Esophagus squamous epithelium (tissue), 5 donors: Measurements from ENCODE around the gene CITED1. TPM values are rescaled to one million over a fixed set of nuclear protein-coding genes. Genes with fewer than 3 reads are reported as not detected.

Experiments used
- DNase-seq: peaks from one replicate; lab custom pipeline; 2025; lab: John Stamatoyannopoulos, UW
- H3K27ac ChIP-seq, 4 donors: fragments of 200-600 bp; sonication (generic); one replicate each; pipeline ENCODE4 v1.5.1; 2016 to 2019; ENCODE audit warnings: mild to moderate bottlenecking in 1 of 4
- H3K27me3 ChIP-seq, 4 donors: fragments of 200-600 bp; sonication (generic); 1 replicate in 3 of 4; 2 replicates in 1 of 4; pipeline versions ENCODE4 v1.5.1 to v1.6.0; 2017 to 2021; ENCODE audit warnings: antibody characterized with exemption in 1 of 4
- H3K36me3 ChIP-seq, 3 donors: fragments of 200-600 bp; sonication (generic); one replicate each; pipeline ENCODE4 v1.5.1; 2016 to 2019
- H3K4me1 ChIP-seq, 3 donors: fragments of 200-600 bp; sonication (generic); one replicate each; pipeline ENCODE4 v1.5.1; 2017 to 2019
- H3K4me3 ChIP-seq, 4 donors: fragments of 200-600 bp; sonication (generic); 1 replicate in 3 of 4; 2 replicates in 1 of 4; pipeline ENCODE4 v1.5.1; 2016 to 2019; ENCODE audit warnings: mild to moderate bottlenecking in 2 of 4, moderate library complexity in 1 of 4
- H3K9me3 ChIP-seq, 3 donors: fragments of 200-600 bp; sonication (generic); one replicate each; pipeline ENCODE4 v1.5.1; 2016 to 2019
- CTCF ChIP-seq, 6 experiments: fragments of 450-650 bp in 4 of 6; fragments of 200-600 bp in 2 of 6; sonication (generic) in 2 of 6; IDR thresholded peaks; one replicate each; pipeline ENCODE4 v1.5.1; 2016 to 2019; ENCODE audit warnings: antibody characterized with exemption in 6 of 6, mild to moderate bottlenecking in 4 of 6, moderate library complexity in 4 of 6
- POLR2A ChIP-seq, 4 donors: fragments of 450-650 bp; IDR thresholded peaks; one replicate each; pipeline ENCODE4 v1.6.1; 2017; ENCODE audit warnings: antibody characterized with exemption in 4 of 4, mild to moderate bottlenecking in 4 of 4, moderate library complexity in 3 of 4
- WGBS, 2 donors: methylation state at CpG; one replicate each; pipeline ENCODE4 v1.1.5; 2018; 5-methylcytosine and 5-hydroxymethylcytosine counted together
- intact Hi-C: fragments of 100-400 bp; cut with DNase I; formaldehyde crosslinking; loops from one replicate; pipeline ENCODE4 v1.15.0; 2022
- small RNA-seq, 4 donors: library from RNA; depleted of rRNA; stranded (forward); fragments of <200 nt; gene quantifications; one replicate each; pipeline ENCODE3, GENCODE V24; 2016
- total RNA-seq, 4 donors: library from RNA; depleted of rRNA; stranded (reverse); fragments of >200 nt; gene quantifications; one replicate each; pipeline ENCODE4 v1.1.0, GENCODE V29; 2016
- donor health status: DM: yes; HTN: yes; CAD: no.

The CITED1 gene
- total RNA-seq, 4 donors from 2014 or later = not detected

- TF ChIP-seq POLR2A (IDR thresholded peaks at IDR 0.05) (no peak), CTCF (IDR thresholded peaks at IDR 0.05) (no peak)
- 79 to 83% methylated on average over 1 to 7 of the region's 7 CpGs for WGBS, 2 donors
- Histone ChIP-seq H3K27ac (no peak overlapping the region), H3K9me3 (no peaks in the 10 kb centered on the region), H3K27me3 (peaks cover 0 to 4% (median 0%) of the 10 kb centered on the region in 4 donors), H3K4me3 (no peak overlapping the region), H3K36me3 (no peaks in the 10 kb centered on the region), H3K4me1 (peaks cover 0 to 12% (median 0%) of the 10 kb centered on the region in 3 donors)
- DNase-seq = no peak
- intact Hi-C loops = no loop called here
Observed at GRCh38 chrX:72255864-72256263, 49.9 kb downstream of the CITED1 start.

GRCh38 chrX:72255445-72255844 lies 50.3 kb downstream of the CITED1 start:
- DNase-seq = no peak
- intact Hi-C loops = no loop called here
- WGBS, 2 donors = 15 to 28% methylated on average over 4 to 11 of the region's 24 CpGs
- TF ChIP-seq CTCF (IDR thresholded peaks at IDR 0.05) = no peak
- no peak for TF ChIP-seq POLR2A (IDR thresholded peaks at IDR 0.05)
- Histone ChIP-seq H3K9me3 (no peaks in the 10 kb centered on the region), H3K27me3 (peaks cover 0 to 4% (median 0%) of the 10 kb centered on the region in 4 donors), H3K36me3 (no peaks in the 10 kb centered on the region), H3K4me1 (peaks cover 0 to 12% (median 0%) of the 10 kb centered on the region in 3 donors), H3K27ac (no peak overlapping the region), H3K4me3 (peak overlapping the region in 2 of 4 donors; percentile 8 to 10)

- 46% methylated on average over 3 to 7 of the region's 17 CpGs for WGBS, 2 donors
- Histone ChIP-seq H3K36me3 (no peaks in the 10 kb centered on the region), H3K4me3 (no peak overlapping the region), H3K27ac (no peak overlapping the region), H3K4me1 (peaks cover 0 to 12% (median 0%) of the 10 kb centered on the region in 3 donors), H3K27me3 (peaks cover 0 to 4% (median 0%) of the 10 kb centered on the region in 4 donors), H3K9me3 (no peaks in the 10 kb centered on the region)
- no peak for DNase-seq
- TF ChIP-seq CTCF (IDR thresholded peaks at IDR 0.05) = no peak
- TF ChIP-seq POLR2A (IDR thresholded peaks at IDR 0.05) = no peak
- intact Hi-C loops = no loop called here
Observed at GRCh38 chrX:72254816-72255215, 50.9 kb downstream of the CITED1 start.

- no peak overlapping the region for H3K27ac ChIP-seq
- no peak for DNase-seq
- H3K4me1 ChIP-seq = peaks cover 0 to 12% (median 0%) of the 10 kb centered on the region in 3 donors
- H3K27me3 ChIP-seq = peaks cover 0 to 4% (median 0%) of the 10 kb centered on the region in 4 donors
- H3K4me3 ChIP-seq = no peak overlapping the region
- intact Hi-C loops = no loop called here
- H3K36me3 ChIP-seq = no peaks in the 10 kb centered on the region
- H3K9me3 ChIP-seq = no peaks in the 10 kb centered on the region
- no peak for TF ChIP-seq POLR2A (IDR thresholded peaks at IDR 0.05)
- no peak for TF ChIP-seq CTCF (IDR thresholded peaks at IDR 0.05)
Observed at GRCh38 chrX:72253686-72254085, 52.0 kb downstream of the CITED1 start.

Small RNAs within 50 kb of the gene (small RNA-seq; reads per million reads assigned to genes)
- 0 reads per million in 4 donors for gene RF00019

Other genes starting within 250 kb of the CITED1 start
- 1 to 10 TPM in 1 of 4 donors, under 1 TPM in 3; 0.08 to 3.6 (median 0.49) TPM for gene RTL5, start 174.0 kb downstream of the CITED1 start, total RNA-seq
- 10 to 100 TPM in 2 of 4 donors, 1 to 10 TPM in 2; 4.7 to 15.1 (median 9.2) TPM for gene PIN4, start 124.2 kb downstream of the CITED1 start, total RNA-seq
- 1 to 10 TPM in 3 of 4 donors, under 1 TPM in 1; 0.76 to 6.4 (median 3.2) TPM for gene ERCC6L, start 66.9 kb downstream of the CITED1 start, total RNA-seq
- gene RPS4X, start 28.7 kb downstream of the CITED1 start, total RNA-seq = 1,000 to 10,000 TPM in 2 of 4 donors, 100 to 1,000 TPM in 2; 558 to 1,189 (median 843) TPM